K562 (cell line): ENCODE data around the gene TMEM208. TPM values are rescaled to one million over a fixed set of nuclear protein-coding genes. Genes with fewer than 3 reads are reported as not detected.

ENCODE experiments used
- ATAC-seq: fragments of 200-7000 bp; cut with Tn5 transposase; 3 replicates; pipeline ENCODE4 v1.9.1; 2020; ENCODE audit warnings: moderate library complexity
- BruUV-seq: library from RNA; stranded (reverse); fragments of 400-500 nt; replicated peaks from 2 replicates; lab custom pipeline; 2021; lab: Mats Ljungman, UMichigan
- CTCF ChIA-PET: fragments of 300-600 bp; formaldehyde crosslinking; extraction: SDS; loops from one replicate; lab custom pipeline; 2021; ENCODE audit warnings: low intra/inter-chr PET ratio; lab: Yijun Ruan, JAX
- POLR2A ChIA-PET: fragments of 300-600, 350-650 bp; sonication (Branson Sonifier 250); formaldehyde crosslinking; extraction: SDS; loops from one replicate; lab custom pipeline; 2021; ENCODE audit warnings: antibody characterized with exemption, inconsistent platforms; lab: Yijun Ruan, JAX
- DNase-seq, 4 experiments: peaks; one replicate each; pipeline versions ENCODE4 v3.0.0 to v3.0.0-alpha.2; 2011 to 2018; ENCODE audit warnings: low spot score in 3 of 4, mixed read lengths in 3 of 4; ENCODE audit errors: extremely low read depth in 1 of 4
- FAIRE-seq: peaks from 2 replicates; lab custom pipeline; 2011; peaks lifted over from hg19 to GRCh38; lab: Jason Lieb, UNC
- H2AFZ ChIP-seq: 2 replicates; pipeline ENCODE4 v1.6.0; 2011; ENCODE audit warnings: low read depth, low read length, control low read depth, inconsistent platforms
- H3K27ac ChIP-seq: fragments of 200-600 bp; 3 replicates; pipeline ENCODE4 v1.8.0; 2011; ENCODE audit warnings: low read depth, mild to moderate bottlenecking, control low read depth, inconsistent platforms, low read length, moderate library complexity, mixed read lengths; ENCODE audit errors: extremely low read depth
- H3K27me3 ChIP-seq, 2 experiments: fragments of 300-600 bp in 1 of 2; 2 replicates in 1 of 2; 3 replicates in 1 of 2; pipeline versions ENCODE4 v1.6.0 to v1.8.0; 2011; ENCODE audit warnings: inconsistent platforms in 2 of 2, low read length in 2 of 2, mild to moderate bottlenecking in 1 of 2, mixed read lengths in 1 of 2, moderate library complexity in 1 of 2; ENCODE audit not compliant: control insufficient read depth in 2 of 2, insufficient read depth in 2 of 2
- H3K36me3 ChIP-seq: fragments of 300-600 bp; 3 replicates; pipeline ENCODE4 v1.8.0; 2011; ENCODE audit warnings: mild to moderate bottlenecking, low read length, inconsistent platforms; ENCODE audit not compliant: control insufficient read depth, insufficient read depth
- H3K4me1 ChIP-seq, 2 experiments: fragments of 200-600 bp in 1 of 2; replicated peaks in 1 of 2; 2 replicates in 1 of 2; 3 replicates in 1 of 2; pipeline versions ENCODE4 v1.5.1 to v1.8.0; 2011; ENCODE audit warnings: inconsistent platforms in 2 of 2, low read length in 2 of 2, mild to moderate bottlenecking in 1 of 2, mixed read lengths in 1 of 2, moderate library complexity in 1 of 2; ENCODE audit not compliant: control insufficient read depth in 2 of 2, insufficient read depth in 2 of 2
- H3K4me2 ChIP-seq: 2 replicates; pipeline ENCODE4 v1.6.1; 2011; ENCODE audit warnings: low read length, control low read depth, inconsistent platforms, mixed read lengths; ENCODE audit not compliant: insufficient read depth
- H3K4me3 ChIP-seq: fragments of 200-600 bp; sonication (generic), shearing (Covaris generic); 2 replicates; pipeline ENCODE4 v1.5.1; 2016; ENCODE audit warnings: control low read depth, inconsistent platforms
- H3K79me2 ChIP-seq: fragments of 200-600 bp; 3 replicates; pipeline ENCODE4 v1.8.0; 2011; ENCODE audit warnings: low read length, inconsistent platforms; ENCODE audit not compliant: control insufficient read depth, insufficient read depth
- H3K9ac ChIP-seq, 2 experiments: 2 replicates each; pipeline versions ENCODE4 v1.6.0 to v1.6.1; 2011; ENCODE audit warnings: low read depth in 2 of 2, low read length in 2 of 2, control low read depth in 1 of 2, inconsistent platforms in 1 of 2, mild to moderate bottlenecking in 1 of 2, mixed read lengths in 1 of 2; ENCODE audit not compliant: insufficient read depth in 1 of 2
- H3K9me1 ChIP-seq: one replicate; pipeline ENCODE4 v1.6.0; 2011; ENCODE audit warnings: inconsistent platforms, mild to moderate bottlenecking, low read length, moderate library complexity; ENCODE audit not compliant: control insufficient read depth, insufficient read depth
- H3K9me3 ChIP-seq: replicated peaks from 2 replicates; pipeline ENCODE4 v1.5.1; 2011; ENCODE audit warnings: low read depth, low read length, inconsistent platforms; ENCODE audit not compliant: control insufficient read depth, insufficient read depth
- H4K20me1 ChIP-seq: replicated peaks from 2 replicates; pipeline ENCODE4 v1.6.1; 2011; ENCODE audit warnings: low read length, inconsistent platforms, mixed read lengths; ENCODE audit not compliant: control insufficient read depth, insufficient read depth
- CCNT2 ChIP-seq: IDR thresholded peaks from 2 replicates; pipeline ENCODE4 v1.6.1; 2011; ENCODE audit warnings: borderline replicate concordance, low read depth, mild to moderate bottlenecking, moderate library complexity, mixed read lengths, low read length; ENCODE audit not compliant: insufficient read length; ENCODE audit errors: extremely low read depth
- CHD7 ChIP-seq: fragments of 200-600 bp; sonication (generic); IDR thresholded peaks from one replicate; pipeline ENCODE4 v1.6.1; 2012; ENCODE audit warnings: mild to moderate bottlenecking, low read depth, low read length, inconsistent platforms
- E2F5 ChIP-seq: sonication (generic); formaldehyde crosslinking; IDR thresholded peaks from 2 replicates; pipeline ENCODE4 v1.8.0; 2022; ENCODE audit warnings: mild to moderate bottlenecking, missing genetic modification reagents
- HBP1 ChIP-seq: fragments of 450-650 bp; formaldehyde crosslinking; IDR thresholded peaks from 2 replicates; pipeline ENCODE4 v1.4.0; 2022; ENCODE audit warnings: missing genetic modification characterization
- JUNB ChIP-seq: fragments of 450-650 bp; formaldehyde crosslinking; conservative IDR thresholded peaks from 2 replicates; pipeline ENCODE4 v1.4.0; 2020; ENCODE audit warnings: mild to moderate bottlenecking
- RBM34 ChIP-seq: fragments of 200-400 bp; formaldehyde crosslinking; IDR thresholded peaks from 2 replicates; pipeline ENCODE4 v1.6.1; 2018; ENCODE audit warnings: low read length, borderline replicate concordance; ENCODE audit not compliant: insufficient read depth
- XRCC4 ChIP-seq: IDR thresholded peaks from one replicate; pipeline ENCODE4 v1.6.1; 2011; ENCODE audit not compliant: insufficient read depth, insufficient read length; ENCODE audit errors: extremely low read depth
- WGBS: fragments of 100-300 bp; shearing (Covaris generic); methylation state at CpG from one replicate; pipeline ENCODE4 v1.1.6; 2016; ENCODE audit warnings: low coverage, mixed read lengths; ENCODE audit not compliant: insufficient coverage; ENCODE audit errors: missing lambda C conversion rate; 5-methylcytosine and 5-hydroxymethylcytosine counted together
- in situ Hi-C: fragments of 300-500 bp; cut with MboI; formaldehyde crosslinking; loops from 4 replicates; pipeline ENCODE4 v1.15.0; 2018; ENCODE audit warnings: inconsistent platforms, mixed read lengths
- intact Hi-C: fragments of 100-400 bp; cut with micrococcal nuclease; formaldehyde crosslinking; loops from 2 replicates; pipeline ENCODE4 v1.14.2; 2022
- polyA plus RNA-seq, 8 experiments: library from polyadenylated mRNA; depleted of rRNA in 4 of 8; stranded (reverse) in 5 of 8; unstranded in 3 of 8; fragments of >200 nt; fragmentation: Nextera tagmentation in 2 of 8; fragmentation: Illumina TruSeq in 1 of 8; extraction: Ambion mirVana in 2 of 8; extraction: Trizol in 1 of 8; gene quantifications; 2 replicates each; pipeline versions ENCODE4 v1.2.1 to v1.2.3, GENCODE V29; 2011 to 2014; ENCODE audit warnings: inconsistent platforms in 1 of 8, missing spikeins in 1 of 8
- total RNA-seq, 7 experiments: library from RNA; depleted of rRNA in 6 of 7; stranded (reverse); fragments of >200 nt in 6 of 7; fragmentation: Illumina TruSeq in 2 of 7; extraction: Trizol in 2 of 7; gene quantifications; 2 replicates each; pipeline versions ENCODE4 v1.2.1 to v1.2.3, GENCODE V29; 2011 to 2021; ENCODE audit warnings: low replicate concordance in 1 of 7

Gene TMEM208
- total and polyA plus RNA-seq, 9 of the 15 experiments (the other 6 are each of a cell fraction or from before 2014, with no cell fraction given): 31.8 to 239 (median 54.3) TPM

- CTCF ChIA-PET: no interaction called here
- Histone ChIP-seq H4K20me1 (no peaks in the 10 kb centered on the region), H3K4me2 (no peak overlapping the region), H3K9me3 (no peaks in the 10 kb centered on the region), H3K27ac (no peak overlapping the region), H3K36me3 (no peaks in the 10 kb centered on the region), H3K4me3 (no peak overlapping the region), H3K27me3 (no peaks in the 10 kb centered on the region), H3K9me1 (no peaks in the 10 kb centered on the region), H3K4me1 (peaks cover 13 to 21% of the 10 kb centered on the region in 2 experiments; a peak in 4 of 5 replicates), H3K79me2 (no peaks in the 10 kb centered on the region), H2AFZ (no peak overlapping the region), H3K9ac (0 out of 4 replicates have a peak overlapping the region, but pooled peaks of 1 of the 2 experiments have one; percentile 51)
- FAIRE-seq (no peak), ATAC-seq (no peak), DNase-seq (no peak)
- BruUV-seq: no TSS peak
- in situ Hi-C loops: no loop called here
- POLR2A ChIA-PET: interaction anchor here (0.5 to 0.6 kb wide), 3 partner anchors 8 to 31 kb away, joined by 3 read pairs; no protein-coding TSS in a partner anchor
- 48% methylated on average over 2 of the region's 4 CpGs for WGBS
- intact Hi-C loops: no loop called here
- TF ChIP-seq JUNB (CRISPR knock-in tag) (no peak), CCNT2 (no peak), CHD7 (no peak), XRCC4 (no peak), HBP1 (no peak), E2F5 (CRISPR knock-in tag) (no peak), RBM34 (no peak)
These were observed 30.7 kb downstream of the TMEM208 start for GRCh38 chr16:67257486-67258160.
